GM12892 (cell line): ENCODE data around the gene COL16A1.

Source experiments
- POLR2A ChIP-seq: IDR thresholded peaks from 2 replicates; pipeline ENCODE4 v1.6.1; 2011; ENCODE audit warnings: low read depth, low read length, control low read depth
- POLR2AphosphoS5 ChIP-seq: IDR thresholded peaks from 2 replicates; pipeline ENCODE4 v1.6.1; 2011; ENCODE audit warnings: low read depth, low read length, control low read depth

DNA sequence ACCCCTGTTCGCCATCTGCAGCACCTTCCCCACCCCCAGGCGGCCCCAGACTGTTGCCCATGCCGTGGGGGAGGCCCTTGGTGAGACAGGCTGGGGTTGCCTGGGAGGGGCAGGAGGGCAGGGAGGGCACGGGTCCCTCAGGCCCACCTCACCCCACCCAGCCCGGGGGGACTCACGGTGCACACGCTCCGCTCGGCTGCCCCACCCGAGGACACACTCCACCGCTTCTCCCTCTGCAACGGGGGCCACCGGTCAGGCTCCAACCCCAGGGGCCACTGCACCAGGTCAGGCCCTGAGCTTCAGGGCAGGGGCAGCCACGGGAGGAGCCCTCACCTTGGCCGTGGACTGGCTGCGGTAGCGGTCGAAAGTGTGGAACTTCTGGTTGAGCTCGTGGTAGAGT lies 24.0 kb upstream of the COL16A1 start:
- TF ChIP-seq POLR2AphosphoS5 = no peak
- no peak for TF ChIP-seq POLR2A
